Neural cell (in vitro differentiated cells): Measurements from ENCODE around the gene OSBPL5. TPM values are rescaled to one million over a fixed set of nuclear protein-coding genes. Genes with fewer than 3 reads are reported as not detected.

Experiments
- H2AFZ ChIP-seq: fragments of 200-600, 300-800 bp; sonication (generic), shearing (Covaris generic); 2 replicates; pipeline ENCODE4 v1.6.0; 2014; ENCODE audit warnings: low read depth, mild to moderate bottlenecking, antibody characterized with exemption, low read length, moderate library complexity
- H3F3A ChIP-seq: fragments of 200-600 bp; shearing (Covaris generic); 2 replicates; pipeline ENCODE4 v1.6.1; 2016; ENCODE audit warnings: mild to moderate bottlenecking, moderate library complexity, mixed read lengths, antibody characterized with exemption, low read length; ENCODE audit not compliant: insufficient read depth, poor library complexity, severe bottlenecking
- H3K27ac ChIP-seq: fragments of 200-600, 300-800 bp; sonication (generic), shearing (Covaris generic); 2 replicates; pipeline ENCODE4 v1.5.1; 2014; ENCODE audit warnings: mild to moderate bottlenecking, low read length, moderate library complexity
- H3K27me3 ChIP-seq: fragments of 300-800, 200-600 bp; sonication (generic), shearing (Covaris generic); 2 replicates; pipeline ENCODE4 v1.6.0; 2014; ENCODE audit warnings: mild to moderate bottlenecking, low read depth, low read length, moderate library complexity; ENCODE audit not compliant: insufficient read depth
- H3K36me3 ChIP-seq: fragments of 300-800, 200-600 bp; sonication (generic), shearing (Covaris generic); 2 replicates; pipeline ENCODE4 v1.5.1; 2014; ENCODE audit warnings: mild to moderate bottlenecking, antibody characterized with exemption, low read length, moderate library complexity; ENCODE audit not compliant: insufficient read depth
- H3K4me2 ChIP-seq: fragments of 300-800, 200-600 bp; sonication (generic), shearing (Covaris generic); 2 replicates; pipeline ENCODE4 v1.6.0; 2014; ENCODE audit warnings: mild to moderate bottlenecking, low read length
- H3K4me3 ChIP-seq: fragments of 300-800, 200-600 bp; sonication (generic), shearing (Covaris generic); 2 replicates; pipeline ENCODE4 v1.5.1; 2014; ENCODE audit warnings: mild to moderate bottlenecking, low read length, moderate library complexity
- H3K79me2 ChIP-seq: fragments of 200-600 bp; shearing (Covaris generic); replicated peaks from 2 replicates; pipeline ENCODE4 v1.6.0; 2014; ENCODE audit warnings: mild to moderate bottlenecking, low read length, moderate library complexity; ENCODE audit not compliant: insufficient read depth
- H3K9ac ChIP-seq: fragments of 300-800, 200-600 bp; sonication (generic), shearing (Covaris generic); 2 replicates; pipeline ENCODE4 v1.6.1; 2016; ENCODE audit warnings: mild to moderate bottlenecking, low read length, mixed read lengths
- H3K9me2 ChIP-seq: fragments of 200-600 bp; shearing (Covaris generic); 2 replicates; pipeline ENCODE4 v1.6.1; 2016; ENCODE audit warnings: mild to moderate bottlenecking, low read length, mixed read lengths; ENCODE audit not compliant: insufficient read depth
- H3K9me3 ChIP-seq: fragments of 200-600, 300-800 bp; sonication (generic), shearing (Covaris generic); 2 replicates; pipeline ENCODE4 v1.6.1; 2016; ENCODE audit warnings: mild to moderate bottlenecking, mixed run types, low read length, moderate library complexity, mixed read lengths
- H4K20me1 ChIP-seq: fragments of 200-600 bp; shearing (Covaris generic); 2 replicates; pipeline ENCODE4 v1.6.1; 2016; ENCODE audit warnings: mild to moderate bottlenecking, mixed run types; ENCODE audit not compliant: insufficient read depth
- EP300 ChIP-seq: fragments of 450-650 bp; conservative IDR thresholded peaks from 2 replicates; pipeline ENCODE4 v1.6.1; 2014; ENCODE audit warnings: antibody characterized with exemption, mild to moderate bottlenecking, moderate library complexity; ENCODE audit not compliant: poor library complexity, severe bottlenecking
- EZH2 ChIP-seq: fragments of 200-600, 300-800 bp; shearing (Covaris generic), sonication (generic); IDR thresholded peaks from 2 replicates; pipeline ENCODE4 v1.6.1; 2014; ENCODE audit warnings: antibody characterized with exemption, low read length, borderline replicate concordance, mild to moderate bottlenecking; ENCODE audit not compliant: insufficient read depth, poor library complexity, severe bottlenecking
- MXI1 ChIP-seq: fragments of 450-650 bp; conservative IDR thresholded peaks from 2 replicates; pipeline ENCODE4 v1.6.1; 2014; ENCODE audit warnings: antibody characterized with exemption, mild to moderate bottlenecking; ENCODE audit not compliant: poor library complexity, severe bottlenecking
- POLR2AphosphoS5 ChIP-seq: IDR thresholded peaks from 2 replicates; pipeline ENCODE4 v1.6.1; 2012
- RAD21 ChIP-seq: fragments of 450-650 bp; conservative IDR thresholded peaks from 2 replicates; pipeline ENCODE4 v1.6.1; 2014; ENCODE audit warnings: antibody characterized with exemption, mild to moderate bottlenecking, moderate library complexity
- SMC3 ChIP-seq: fragments of 450-650 bp; conservative IDR thresholded peaks from 2 replicates; pipeline ENCODE4 v1.6.1; 2014; ENCODE audit warnings: antibody characterized with exemption, mild to moderate bottlenecking, moderate library complexity; ENCODE audit not compliant: poor library complexity
- TAF1 ChIP-seq: IDR thresholded peaks from 2 replicates; pipeline ENCODE4 v1.6.1; 2012; ENCODE audit warnings: low read depth
- polyA plus RNA-seq: library from polyadenylated mRNA; depleted of rRNA; stranded (reverse); fragments of >200 nt; gene quantifications from 2 replicates; pipeline ENCODE4 v1.2.3, GENCODE V29; 2014
- TF ChIP-seq, protein P1 (sequence below): fragments of 450-650 bp; IDR thresholded peaks from 2 replicates; pipeline ENCODE4 v1.5.1; 2014; ENCODE audit warnings: antibody characterized with exemption, mild to moderate bottlenecking, moderate library complexity; ENCODE audit not compliant: poor library complexity, severe bottlenecking
- TF ChIP-seq, protein P2 (sequence below): IDR thresholded peaks from 2 replicates; pipeline ENCODE4 v1.6.1; 2012; ENCODE audit warnings: borderline replicate concordance

Gene OSBPL5
- polyA plus RNA-seq, 1 donor from 2014 or later = 49.1 TPM

DNA sequence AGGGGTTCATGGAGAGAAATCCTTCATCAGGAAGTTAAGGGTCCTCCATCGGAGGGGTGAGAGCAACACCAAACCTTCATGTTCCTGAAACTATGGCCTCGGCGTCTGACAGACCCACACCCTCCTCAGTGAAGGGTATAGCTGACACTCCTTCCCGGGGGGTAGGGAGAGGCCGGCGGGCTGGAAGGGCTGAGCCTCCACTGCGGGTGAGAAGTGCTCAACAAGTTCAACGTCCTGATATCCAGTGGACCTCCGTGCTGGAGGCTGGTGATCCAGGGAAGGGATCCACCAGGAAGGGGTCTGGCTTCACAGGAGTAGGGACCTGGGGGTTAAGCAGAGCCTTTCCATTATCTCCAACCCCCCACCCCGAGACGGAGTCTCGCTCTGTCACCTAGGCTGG, 120.2 kb downstream of the OSBPL5 start:
- H4K20me1 ChIP-seq = no peaks in the 10 kb centered on the region
- H3K9ac ChIP-seq = no peak overlapping the region
- no peaks in the 10 kb centered on the region for H3K9me2 ChIP-seq
- H3K4me3 ChIP-seq = no peak overlapping the region
- peaks cover 17% of the 10 kb centered on the region for H3K79me2 ChIP-seq
- no peak overlapping the region for H3K4me2 ChIP-seq
- no peak overlapping the region for H2AFZ ChIP-seq
- no peak overlapping the region for H3K27ac ChIP-seq
- H3K27me3 ChIP-seq = no peaks in the 10 kb centered on the region
- no peak for TF ChIP-seq POLR2AphosphoS5
- TF ChIP-seq TAF1 = no peak
- no peak for TF ChIP-seq EP300
- TF ChIP-seq, protein P1, sequence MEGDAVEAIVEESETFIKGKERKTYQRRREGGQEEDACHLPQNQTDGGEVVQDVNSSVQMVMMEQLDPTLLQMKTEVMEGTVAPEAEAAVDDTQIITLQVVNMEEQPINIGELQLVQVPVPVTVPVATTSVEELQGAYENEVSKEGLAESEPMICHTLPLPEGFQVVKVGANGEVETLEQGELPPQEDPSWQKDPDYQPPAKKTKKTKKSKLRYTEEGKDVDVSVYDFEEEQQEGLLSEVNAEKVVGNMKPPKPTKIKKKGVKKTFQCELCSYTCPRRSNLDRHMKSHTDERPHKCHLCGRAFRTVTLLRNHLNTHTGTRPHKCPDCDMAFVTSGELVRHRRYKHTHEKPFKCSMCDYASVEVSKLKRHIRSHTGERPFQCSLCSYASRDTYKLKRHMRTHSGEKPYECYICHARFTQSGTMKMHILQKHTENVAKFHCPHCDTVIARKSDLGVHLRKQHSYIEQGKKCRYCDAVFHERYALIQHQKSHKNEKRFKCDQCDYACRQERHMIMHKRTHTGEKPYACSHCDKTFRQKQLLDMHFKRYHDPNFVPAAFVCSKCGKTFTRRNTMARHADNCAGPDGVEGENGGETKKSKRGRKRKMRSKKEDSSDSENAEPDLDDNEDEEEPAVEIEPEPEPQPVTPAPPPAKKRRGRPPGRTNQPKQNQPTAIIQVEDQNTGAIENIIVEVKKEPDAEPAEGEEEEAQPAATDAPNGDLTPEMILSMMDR = no peak
- H3F3A ChIP-seq = no peaks in the 10 kb centered on the region
- no peaks in the 10 kb centered on the region for H3K9me3 ChIP-seq
- no peaks in the 10 kb centered on the region for H3K36me3 ChIP-seq

DNA sequence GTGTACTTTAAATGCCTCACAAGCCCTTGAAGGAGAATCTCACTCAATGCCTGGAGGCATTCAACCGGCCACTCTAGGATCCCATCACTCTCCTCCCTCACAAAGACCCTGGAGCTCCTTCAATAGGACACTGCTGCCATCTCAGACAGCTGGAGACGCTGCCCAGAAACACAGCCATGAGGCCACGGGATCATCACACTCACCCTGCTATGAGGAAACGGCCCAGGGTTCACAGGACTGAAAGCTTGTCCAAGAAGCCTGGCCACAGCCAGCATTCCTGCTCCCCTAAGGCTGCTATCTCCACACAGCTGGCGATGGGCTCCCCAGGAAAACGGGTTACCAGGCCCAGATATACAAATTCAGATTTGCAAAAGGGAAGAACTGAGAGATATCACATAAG, 121.1 kb downstream of the OSBPL5 start:
- no peak overlapping the region for H2AFZ ChIP-seq
- no peaks in the 10 kb centered on the region for H3K9me3 ChIP-seq
- H3K4me2 ChIP-seq = no peak overlapping the region
- H3K36me3 ChIP-seq = no peaks in the 10 kb centered on the region
- H3K4me3 ChIP-seq = no peak overlapping the region
- no peak overlapping the region for H3K9ac ChIP-seq
- H3F3A ChIP-seq = no peaks in the 10 kb centered on the region
- H3K9me2 ChIP-seq = no peaks in the 10 kb centered on the region
- H3K27me3 ChIP-seq = no peaks in the 10 kb centered on the region
- H3K27ac ChIP-seq = no peak overlapping the region
- no peaks in the 10 kb centered on the region for H4K20me1 ChIP-seq
- TF ChIP-seq, protein P1 = no peak
- TF ChIP-seq EZH2 (no peak), RAD21 (no peak), TAF1 (no peak), SMC3 (no peak), EP300 (no peak), MXI1 (no peak), POLR2AphosphoS5 (no peak)
- TF ChIP-seq, protein P2, sequence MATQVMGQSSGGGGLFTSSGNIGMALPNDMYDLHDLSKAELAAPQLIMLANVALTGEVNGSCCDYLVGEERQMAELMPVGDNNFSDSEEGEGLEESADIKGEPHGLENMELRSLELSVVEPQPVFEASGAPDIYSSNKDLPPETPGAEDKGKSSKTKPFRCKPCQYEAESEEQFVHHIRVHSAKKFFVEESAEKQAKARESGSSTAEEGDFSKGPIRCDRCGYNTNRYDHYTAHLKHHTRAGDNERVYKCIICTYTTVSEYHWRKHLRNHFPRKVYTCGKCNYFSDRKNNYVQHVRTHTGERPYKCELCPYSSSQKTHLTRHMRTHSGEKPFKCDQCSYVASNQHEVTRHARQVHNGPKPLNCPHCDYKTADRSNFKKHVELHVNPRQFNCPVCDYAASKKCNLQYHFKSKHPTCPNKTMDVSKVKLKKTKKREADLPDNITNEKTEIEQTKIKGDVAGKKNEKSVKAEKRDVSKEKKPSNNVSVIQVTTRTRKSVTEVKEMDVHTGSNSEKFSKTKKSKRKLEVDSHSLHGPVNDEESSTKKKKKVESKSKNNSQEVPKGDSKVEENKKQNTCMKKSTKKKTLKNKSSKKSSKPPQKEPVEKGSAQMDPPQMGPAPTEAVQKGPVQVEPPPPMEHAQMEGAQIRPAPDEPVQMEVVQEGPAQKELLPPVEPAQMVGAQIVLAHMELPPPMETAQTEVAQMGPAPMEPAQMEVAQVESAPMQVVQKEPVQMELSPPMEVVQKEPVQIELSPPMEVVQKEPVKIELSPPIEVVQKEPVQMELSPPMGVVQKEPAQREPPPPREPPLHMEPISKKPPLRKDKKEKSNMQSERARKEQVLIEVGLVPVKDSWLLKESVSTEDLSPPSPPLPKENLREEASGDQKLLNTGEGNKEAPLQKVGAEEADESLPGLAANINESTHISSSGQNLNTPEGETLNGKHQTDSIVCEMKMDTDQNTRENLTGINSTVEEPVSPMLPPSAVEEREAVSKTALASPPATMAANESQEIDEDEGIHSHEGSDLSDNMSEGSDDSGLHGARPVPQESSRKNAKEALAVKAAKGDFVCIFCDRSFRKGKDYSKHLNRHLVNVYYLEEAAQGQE = no peak
- H3K79me2 ChIP-seq = peaks cover 17% of the 10 kb centered on the region
